PC-3 (cell line): Measurements from ENCODE around the gene ZNF226. TPM values are rescaled to one million over a fixed set of nuclear protein-coding genes. Genes with fewer than 3 reads are reported as not detected.
"Not testable (repeated sequence)": the region's sequence is repeated elsewhere in the genome, so short reads cannot be mapped to it uniquely, and the experiment has no call there.

Experiments used
- ATAC-seq: fragments of 200-7000 bp; cut with Tn5 transposase; 2 replicates; pipeline ENCODE4 v1.9.1; 2020; ENCODE audit warnings: mild to moderate bottlenecking, moderate library complexity
- BruUV-seq: library from RNA; stranded (reverse); fragments of 400-500 nt; replicated peaks from 2 replicates; lab custom pipeline; 2021; lab: Mats Ljungman, UMichigan
- CTCF ChIA-PET: fragments of 300-600 bp; sonication (Branson Sonifier 250); formaldehyde crosslinking; loops from one replicate; lab custom pipeline; 2022; ENCODE audit warnings: antibody characterized with exemption; lab: Charles Lee
- POLR2A ChIA-PET: fragments of 300-600 bp; sonication (Branson Sonifier 250); formaldehyde crosslinking; loops from one replicate; lab custom pipeline; 2022; ENCODE audit warnings: antibody characterized with exemption; ENCODE audit not compliant: unreplicated experiment; lab: Charles Lee
- DNase-seq: peaks from one replicate; pipeline ENCODE4 v3.0.0-alpha.2; 2015
- H2AFZ ChIP-seq: fragments of 300-600 bp; sonication (generic); 2 replicates; pipeline ENCODE4 v1.6.0; 2016; ENCODE audit warnings: antibody characterized with exemption, low read length
- H3F3A ChIP-seq: fragments of 300-600 bp; sonication (generic); one replicate; pipeline ENCODE4 v1.6.0; 2017; ENCODE audit warnings: antibody characterized with exemption, low read length, control low read depth, mild to moderate bottlenecking; ENCODE audit not compliant: unreplicated experiment
- H3K27ac ChIP-seq: fragments of 300-600 bp; sonication (generic); 2 replicates; pipeline ENCODE4 v1.5.1; 2016; ENCODE audit warnings: mild to moderate bottlenecking, low read length
- H3K27me3 ChIP-seq: fragments of 300-600 bp; sonication (generic); 2 replicates; pipeline ENCODE4 v1.6.1; 2016; ENCODE audit warnings: low read length, mixed read lengths
- H3K36me3 ChIP-seq: fragments of 300-600 bp; sonication (generic); 2 replicates; pipeline ENCODE4 v1.6.1; 2016; ENCODE audit warnings: low read depth, mixed run types, low read length, mixed read lengths
- H3K4me1 ChIP-seq: fragments of 300-600 bp; sonication (generic); 2 replicates; pipeline ENCODE4 v1.5.1; 2016; ENCODE audit warnings: low read length; ENCODE audit not compliant: insufficient read depth
- H3K4me2 ChIP-seq: fragments of 300-600 bp; sonication (generic); 2 replicates; pipeline ENCODE4 v1.6.0; 2016; ENCODE audit warnings: low read length
- H3K4me3 ChIP-seq: fragments of 300-600 bp; sonication (generic); 2 replicates; pipeline ENCODE4 v1.5.1; 2016; ENCODE audit warnings: mild to moderate bottlenecking, low read length, mixed read lengths
- H3K79me2 ChIP-seq: fragments of 300-600 bp; sonication (generic); 2 replicates; pipeline ENCODE4 v1.6.1; 2017; ENCODE audit warnings: low read length, mixed read lengths
- H3K9ac ChIP-seq: fragments of 300-600 bp; sonication (generic); 2 replicates; pipeline ENCODE4 v1.6.0; 2016; ENCODE audit warnings: mild to moderate bottlenecking, low read length
- H3K9me2 ChIP-seq: fragments of 300-600 bp; sonication (generic); replicated peaks from 2 replicates; pipeline ENCODE4 v1.6.1; 2016; ENCODE audit warnings: mixed run types, low read length, mixed read lengths
- H3K9me3 ChIP-seq: fragments of 300-600 bp; sonication (generic); 2 replicates; pipeline ENCODE4 v1.6.1; 2016; ENCODE audit warnings: low read length, mixed read lengths
- H4K20me1 ChIP-seq: fragments of 300-600 bp; sonication (generic); 2 replicates; pipeline ENCODE4 v1.6.1; 2016; ENCODE audit warnings: low read length, mixed read lengths
- EZH2 ChIP-seq: fragments of 300-600 bp; sonication (generic); IDR thresholded peaks from one replicate; pipeline ENCODE4 v1.6.1; 2017; ENCODE audit warnings: antibody characterized with exemption, mild to moderate bottlenecking, low read length; ENCODE audit not compliant: unreplicated experiment
- EZH2phosphoT487 ChIP-seq: fragments of 300-600 bp; sonication (generic); IDR thresholded peaks from 2 replicates; pipeline ENCODE4 v1.6.1; 2018; ENCODE audit warnings: mild to moderate bottlenecking, antibody characterized with exemption, low read length, borderline replicate concordance
- intact Hi-C: fragments of 100-400 bp; cut with micrococcal nuclease; formaldehyde crosslinking; loops from 2 replicates; pipeline ENCODE4 v1.9.0; 2023
- total RNA-seq: library from RNA; depleted of rRNA; stranded (reverse); fragments of >200 nt; gene quantifications from 2 replicates; pipeline ENCODE4 v1.2.3, GENCODE V29; 2014
- TF ChIP-seq, protein P1 (sequence below): fragments of 300-600 bp; sonication (generic); conservative IDR thresholded peaks from 2 replicates; pipeline ENCODE4 v1.5.1; 2017; ENCODE audit warnings: antibody characterized with exemption, low read depth, mild to moderate bottlenecking, low read length

Gene ZNF226
- total RNA-seq, 1 experiment from 2014 or later: 6.0 TPM

DNA sequence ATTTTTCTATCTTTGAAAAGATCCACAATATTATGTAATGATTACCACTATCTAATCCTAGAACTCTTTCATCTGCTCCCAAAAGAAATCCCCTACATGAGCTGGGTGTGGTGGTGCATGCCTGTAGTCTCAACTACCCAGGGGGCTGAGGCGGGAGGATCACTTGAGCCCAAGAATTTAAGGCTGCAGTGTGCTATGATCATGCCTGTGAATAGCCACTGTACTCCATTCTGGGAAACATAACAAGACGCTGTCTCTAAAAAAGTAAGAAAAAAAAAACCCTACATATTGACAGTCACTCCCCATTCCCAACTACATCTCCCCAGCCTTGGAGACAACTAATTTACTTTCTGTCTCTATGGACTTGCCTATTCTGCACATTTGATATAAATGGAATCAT lies 1.1 kb upstream of the ZNF226 start:
- no TSS peak for BruUV-seq
- POLR2A ChIA-PET: interaction anchor here (0.6 kb wide), 1 partner anchor 22 kb away, joined by 3 read pairs; no protein-coding TSS in a partner anchor

DNA sequence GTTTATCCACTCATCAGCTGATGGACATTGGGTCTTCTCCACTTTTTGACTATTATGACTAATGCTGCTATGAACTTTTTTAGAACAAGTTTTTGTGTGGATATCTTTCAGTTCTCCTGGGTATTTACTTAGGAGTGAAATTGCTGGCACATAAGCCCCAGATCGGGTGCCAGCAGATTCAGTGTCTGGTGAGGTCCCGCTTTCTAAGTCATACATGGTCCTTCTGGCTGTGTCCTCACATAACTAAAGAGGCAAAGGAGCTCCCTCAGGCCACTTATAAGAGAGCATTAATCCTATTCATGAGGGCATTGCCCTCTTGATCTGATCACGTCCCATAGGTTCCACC lies 600 bp upstream of the ZNF226 start:
- intact Hi-C loops: loop anchor here (1.0 to 2.0 kb wide), 2 partner anchors 23 to 51 kb away; partner anchors contain the start of genes ZNF225 and ZNF234
- ATAC-seq (peak; percentile 5; the same call in 1 of the 2 replicates), DNase-seq (no peak)
- H3K9ac ChIP-seq: peak overlapping the region; percentile 21; the same call in 1 of the 2 replicates
- peaks cover 5% of the 10 kb centered on the region; the same call in 1 of the 2 replicates for H3K4me1 ChIP-seq
- ChIA-PET CTCF (no interaction called here), POLR2A (no interaction called here)
- H3F3A ChIP-seq: no peaks in the 10 kb centered on the region
- H3K4me3 ChIP-seq: peak overlapping the region; percentile 75
- H3K27me3 ChIP-seq: no peaks in the 10 kb centered on the region
- no peaks in the 10 kb centered on the region for H4K20me1 ChIP-seq
- peak overlapping the region; percentile 90 for H3K4me2 ChIP-seq
- H3K79me2 ChIP-seq: peaks cover 28% of the 10 kb centered on the region
- no peaks in the 10 kb centered on the region for H3K9me2 ChIP-seq
- TF ChIP-seq, protein P1, sequence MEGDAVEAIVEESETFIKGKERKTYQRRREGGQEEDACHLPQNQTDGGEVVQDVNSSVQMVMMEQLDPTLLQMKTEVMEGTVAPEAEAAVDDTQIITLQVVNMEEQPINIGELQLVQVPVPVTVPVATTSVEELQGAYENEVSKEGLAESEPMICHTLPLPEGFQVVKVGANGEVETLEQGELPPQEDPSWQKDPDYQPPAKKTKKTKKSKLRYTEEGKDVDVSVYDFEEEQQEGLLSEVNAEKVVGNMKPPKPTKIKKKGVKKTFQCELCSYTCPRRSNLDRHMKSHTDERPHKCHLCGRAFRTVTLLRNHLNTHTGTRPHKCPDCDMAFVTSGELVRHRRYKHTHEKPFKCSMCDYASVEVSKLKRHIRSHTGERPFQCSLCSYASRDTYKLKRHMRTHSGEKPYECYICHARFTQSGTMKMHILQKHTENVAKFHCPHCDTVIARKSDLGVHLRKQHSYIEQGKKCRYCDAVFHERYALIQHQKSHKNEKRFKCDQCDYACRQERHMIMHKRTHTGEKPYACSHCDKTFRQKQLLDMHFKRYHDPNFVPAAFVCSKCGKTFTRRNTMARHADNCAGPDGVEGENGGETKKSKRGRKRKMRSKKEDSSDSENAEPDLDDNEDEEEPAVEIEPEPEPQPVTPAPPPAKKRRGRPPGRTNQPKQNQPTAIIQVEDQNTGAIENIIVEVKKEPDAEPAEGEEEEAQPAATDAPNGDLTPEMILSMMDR: no peak
- TF ChIP-seq EZH2phosphoT487 (no peak), EZH2 (no peak)
- peak overlapping the region; percentile 13 for H3K27ac ChIP-seq
- BruUV-seq: TSS peak; percentile 96
- peak overlapping the region; percentile 92 for H2AFZ ChIP-seq
- no peaks in the 10 kb centered on the region for H3K9me3 ChIP-seq
- peaks cover 21% of the 10 kb centered on the region for H3K36me3 ChIP-seq

More for the DNA sequence above, 1.1 kb upstream of the ZNF226 start:
- intact Hi-C loops: loop anchor here (1.0 to 2.0 kb wide), 2 partner anchors 23 to 50 kb away; partner anchors contain the start of genes ZNF225 and ZNF234
- Histone ChIP-seq H3K4me3 (peak overlapping the region; percentile 75; the same call in 1 of the 2 replicates), H3F3A (no peaks in the 10 kb centered on the region), H3K36me3 (peaks cover 20% of the 10 kb centered on the region), H3K9me3 (no peaks in the 10 kb centered on the region), H4K20me1 (no peaks in the 10 kb centered on the region), H2AFZ (no peak overlapping the region), H3K79me2 (peaks cover 28% of the 10 kb centered on the region), H3K4me1 (peaks cover 5% of the 10 kb centered on the region; the same call in 1 of the 2 replicates), H3K27ac (no peak overlapping the region), H3K9me2 (no peaks in the 10 kb centered on the region), H3K9ac (no peak overlapping the region), H3K27me3 (no peaks in the 10 kb centered on the region), H3K4me2 (peak overlapping the region; percentile 90; the same call in 1 of the 2 replicates)
- TF ChIP-seq, protein P1: no peak
- no peak for TF ChIP-seq EZH2
- no peak for TF ChIP-seq EZH2phosphoT487
- ATAC-seq (no peak), DNase-seq (no peak)
- CTCF ChIA-PET: no interaction called here

DNA sequence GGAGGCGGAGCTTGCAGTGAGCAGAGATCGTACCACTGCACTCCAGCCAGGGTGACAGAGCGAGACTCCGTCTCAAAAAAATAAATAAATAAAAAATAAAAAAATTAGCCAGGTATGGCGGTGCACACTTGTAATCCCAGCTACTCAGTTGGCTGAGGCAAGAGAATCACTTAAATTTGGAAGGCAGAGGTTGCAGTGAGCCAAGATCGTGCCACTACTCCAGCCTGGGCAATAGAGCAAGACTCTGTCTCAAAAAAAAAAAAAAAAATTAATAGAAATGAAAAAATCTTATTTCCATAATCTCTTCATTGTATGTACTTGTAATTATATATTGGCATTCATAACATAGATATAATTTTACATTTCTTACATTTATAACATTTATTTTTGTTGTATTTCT lies 5.8 kb downstream of the ZNF226 start:
- H3F3A ChIP-seq, H2AFZ ChIP-seq, H3K27me3 ChIP-seq, H4K20me1 ChIP-seq, POLR2A ChIA-PET, DNase-seq, H3K4me1 ChIP-seq, H3K9me2 ChIP-seq, H3K4me2 ChIP-seq, ATAC-seq, intact Hi-C loops, H3K9me3 ChIP-seq, CTCF ChIA-PET, H3K4me3 ChIP-seq, H3K27ac ChIP-seq, BruUV-seq, H3K9ac ChIP-seq: not testable (repeated sequence)
- Histone ChIP-seq H3K36me3 (peaks cover 75% of the 10 kb centered on the region), H3K79me2 (peaks cover 23% of the 10 kb centered on the region)
